Measurements from ENCODE around the gene SARM1.

DNA sequence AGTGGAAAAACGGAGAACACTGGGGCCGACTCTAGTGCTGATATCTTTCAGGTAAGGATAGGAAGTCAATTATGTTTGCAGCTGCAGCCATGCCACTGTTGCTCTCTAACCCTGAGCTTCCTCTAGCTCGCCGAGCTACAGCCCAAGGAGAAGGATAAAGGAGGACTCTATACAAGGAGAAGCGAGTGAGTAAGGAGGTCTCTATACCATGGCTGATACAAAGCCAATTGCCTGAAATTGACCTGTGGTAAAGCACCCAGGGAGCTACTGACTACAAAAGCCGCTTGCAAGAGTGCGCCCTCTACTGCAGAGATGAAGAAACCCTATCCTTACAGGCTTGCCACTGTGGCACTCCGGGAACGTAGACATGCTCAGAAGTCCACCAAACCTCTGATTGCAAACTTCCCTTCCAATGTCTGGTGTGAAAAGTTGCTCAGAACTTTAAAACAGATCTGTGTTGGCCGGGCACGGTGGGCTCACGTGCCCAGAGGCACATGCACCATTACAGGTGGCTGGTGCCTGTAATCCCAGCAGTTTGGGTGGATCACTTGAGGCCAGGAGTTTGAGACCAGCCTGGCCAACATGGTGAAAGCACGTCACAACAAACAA, 45.3 kb downstream of the SARM1 start:
- TF ChIP-seq CTCF (IDR thresholded peaks at IDR 0.05; ENCODE audit: low read depth, low read length) (peak; percentile 83), EZH2phosphoT487 (IDR thresholded peaks at IDR 0.05; ENCODE audit: low read depth) (no peak)
